Hepatocyte (in vitro differentiated cells): ENCODE results near the gene CCT8. TPM values are rescaled to one million over a fixed set of nuclear protein-coding genes. Genes with fewer than 3 reads are reported as not detected.

Experiments
- DNase-seq: peaks from one replicate; pipeline ENCODE4 v3.0.0-alpha.2; 2016; ENCODE audit warnings: low spot score
- H2AFZ ChIP-seq: fragments of 200-600 bp; sonication (generic); 2 replicates; pipeline ENCODE4 v1.6.0; 2016; ENCODE audit warnings: antibody characterized with exemption, mild to moderate bottlenecking
- H3K27ac ChIP-seq: fragments of 200-600 bp; sonication (generic); 2 replicates; pipeline ENCODE4 v1.5.1; 2016; ENCODE audit warnings: mild to moderate bottlenecking
- H3K27me3 ChIP-seq: fragments of 200-600 bp; sonication (generic); 2 replicates; pipeline ENCODE4 v1.6.1; 2016
- H3K36me3 ChIP-seq: fragments of 200-600 bp; sonication (generic); replicated peaks from 2 replicates; pipeline ENCODE4 v1.5.1; 2016; ENCODE audit warnings: low read depth; ENCODE audit not compliant: insufficient read depth
- H3K4me1 ChIP-seq: fragments of 200-600 bp; sonication (generic); 2 replicates; pipeline ENCODE4 v1.5.1; 2016; ENCODE audit warnings: mild to moderate bottlenecking, moderate library complexity; ENCODE audit not compliant: insufficient read depth
- H3K4me2 ChIP-seq: fragments of 200-600 bp; sonication (generic); 2 replicates; pipeline ENCODE4 v1.6.0; 2016
- H3K4me3 ChIP-seq: fragments of 200-600 bp; sonication (generic); 2 replicates; pipeline ENCODE4 v1.5.1; 2016; ENCODE audit warnings: mild to moderate bottlenecking
- H3K79me2 ChIP-seq: fragments of 200-600 bp; sonication (generic); 2 replicates; pipeline ENCODE4 v1.6.0; 2017; ENCODE audit warnings: mild to moderate bottlenecking
- H3K9me2 ChIP-seq: fragments of 200-600 bp; sonication (generic); replicated peaks from 2 replicates; pipeline ENCODE4 v1.6.0; 2017; ENCODE audit warnings: mild to moderate bottlenecking; ENCODE audit not compliant: insufficient read depth
- H3K9me3 ChIP-seq: fragments of 200-600 bp; sonication (generic); 2 replicates; pipeline ENCODE4 v1.5.1; 2016; ENCODE audit warnings: low read depth, mild to moderate bottlenecking
- H4K20me1 ChIP-seq: fragments of 200-600 bp; sonication (generic); 2 replicates; pipeline ENCODE4 v1.6.0; 2016; ENCODE audit warnings: mild to moderate bottlenecking; ENCODE audit not compliant: insufficient read depth, poor library complexity, severe bottlenecking
- CTCF ChIP-seq: fragments of 200-600 bp; sonication (generic); IDR thresholded peaks from 2 replicates; pipeline ENCODE4 v1.5.1; 2016; ENCODE audit warnings: antibody characterized with exemption, mild to moderate bottlenecking; ENCODE audit not compliant: poor library complexity
- EZH2 ChIP-seq: fragments of 200-600 bp; sonication (generic); IDR thresholded peaks from 2 replicates; pipeline ENCODE4 v1.6.1; 2016; ENCODE audit warnings: antibody characterized with exemption, mild to moderate bottlenecking, borderline replicate concordance
- EZH2phosphoT487 ChIP-seq: fragments of 200-600 bp; sonication (generic); IDR thresholded peaks from one replicate; pipeline ENCODE4 v1.6.1; 2018; ENCODE audit warnings: antibody characterized with exemption, mild to moderate bottlenecking, low read depth, moderate library complexity; ENCODE audit not compliant: unreplicated experiment, severe bottlenecking
- WGBS: methylation state at CpG from one replicate; pipeline ENCODE4 v1.1.6; 2016; ENCODE audit warnings: low lambda C conversion rate; ENCODE audit errors: missing lambda C conversion rate; 5-methylcytosine and 5-hydroxymethylcytosine counted together
- polyA plus RNA-seq: library from polyadenylated mRNA; unstranded; fragments of >200 nt; fragmentation: Nextera tagmentation; extraction: Ambion mirVana; gene quantifications from 2 replicates; pipeline ENCODE4 v1.2.1, GENCODE V29; 2016
- total RNA-seq: library from RNA; depleted of rRNA; stranded (reverse); fragments of >200 nt; gene quantifications from 2 replicates; pipeline ENCODE4 v1.2.3, GENCODE V29; 2014

Gene CCT8
- total and polyA plus RNA-seq, 2 experiments from 2014 or later = 125 to 196 TPM

GRCh38 chr21:29030909-29031308 lies 42.5 kb downstream of the CCT8 start:
- H3K27me3 ChIP-seq = no peaks in the 10 kb centered on the region
- peaks cover 3% of the 10 kb centered on the region for H4K20me1 ChIP-seq
- H3K9me2 ChIP-seq = no peaks in the 10 kb centered on the region
- DNase-seq = no peak
- TF ChIP-seq EZH2 = no peak
- no peak for TF ChIP-seq EZH2phosphoT487
- no peak for TF ChIP-seq CTCF
- H3K27ac ChIP-seq = no peak overlapping the region
- H2AFZ ChIP-seq = no peak overlapping the region
- peaks cover 3% of the 10 kb centered on the region for H3K4me1 ChIP-seq
- H3K36me3 ChIP-seq = no peaks in the 10 kb centered on the region
- WGBS = 100% methylated on average over 1 of the region's 1 CpG
- H3K4me3 ChIP-seq = no peak overlapping the region
- no peak overlapping the region for H3K4me2 ChIP-seq
- no peaks in the 10 kb centered on the region for H3K9me3 ChIP-seq
- H3K79me2 ChIP-seq = peaks cover 45% of the 10 kb centered on the region

GRCh38 chr21:29029524-29029923 lies 43.9 kb downstream of the CCT8 start:
- no peak overlapping the region for H3K4me3 ChIP-seq
- DNase-seq = no peak
- H2AFZ ChIP-seq = no peak overlapping the region
- H3K79me2 ChIP-seq = peaks cover 50% of the 10 kb centered on the region
- no peak for TF ChIP-seq EZH2
- no peak for TF ChIP-seq EZH2phosphoT487
- TF ChIP-seq CTCF = no peak
- no peaks in the 10 kb centered on the region for H3K36me3 ChIP-seq
- H3K9me2 ChIP-seq = no peaks in the 10 kb centered on the region
- H3K27ac ChIP-seq = no peak overlapping the region
- H3K4me2 ChIP-seq = no peak overlapping the region
- no peaks in the 10 kb centered on the region for H3K27me3 ChIP-seq
- no peaks in the 10 kb centered on the region for H3K9me3 ChIP-seq
- peaks cover 7% of the 10 kb centered on the region for H3K4me1 ChIP-seq
- peaks cover 3% of the 10 kb centered on the region for H4K20me1 ChIP-seq
- 96% methylated on average over 1 of the region's 1 CpG for WGBS

GRCh38 chr21:29025328-29025713 lies 48.1 kb downstream of the CCT8 start:
- H3K27ac ChIP-seq = peak overlapping the region; percentile 97
- H3K9me2 ChIP-seq = no peaks in the 10 kb centered on the region

More at GRCh38 chr21:29025328-29025713, 48.1 kb downstream of the CCT8 start:
- Histone ChIP-seq H4K20me1 (peaks cover 3% of the 10 kb centered on the region), H3K36me3 (no peaks in the 10 kb centered on the region), H3K4me2 (peak overlapping the region; percentile 78), H3K27me3 (no peaks in the 10 kb centered on the region), H3K79me2 (peaks cover 45% of the 10 kb centered on the region), H2AFZ (peak overlapping the region; percentile 76), H3K4me1 (peaks cover 7% of the 10 kb centered on the region), H3K4me3 (peak overlapping the region; percentile 36), H3K9me3 (no peaks in the 10 kb centered on the region)
- WGBS = 8% methylated on average over 6 of the region's 6 CpGs
- peak; percentile 52 for DNase-seq
- no peak for TF ChIP-seq EZH2phosphoT487
- TF ChIP-seq EZH2 = no peak
- TF ChIP-seq CTCF = peak; percentile 16
